Measurements from ENCODE around the gene PLXNA2.

Gene PLXNA2

DNA sequence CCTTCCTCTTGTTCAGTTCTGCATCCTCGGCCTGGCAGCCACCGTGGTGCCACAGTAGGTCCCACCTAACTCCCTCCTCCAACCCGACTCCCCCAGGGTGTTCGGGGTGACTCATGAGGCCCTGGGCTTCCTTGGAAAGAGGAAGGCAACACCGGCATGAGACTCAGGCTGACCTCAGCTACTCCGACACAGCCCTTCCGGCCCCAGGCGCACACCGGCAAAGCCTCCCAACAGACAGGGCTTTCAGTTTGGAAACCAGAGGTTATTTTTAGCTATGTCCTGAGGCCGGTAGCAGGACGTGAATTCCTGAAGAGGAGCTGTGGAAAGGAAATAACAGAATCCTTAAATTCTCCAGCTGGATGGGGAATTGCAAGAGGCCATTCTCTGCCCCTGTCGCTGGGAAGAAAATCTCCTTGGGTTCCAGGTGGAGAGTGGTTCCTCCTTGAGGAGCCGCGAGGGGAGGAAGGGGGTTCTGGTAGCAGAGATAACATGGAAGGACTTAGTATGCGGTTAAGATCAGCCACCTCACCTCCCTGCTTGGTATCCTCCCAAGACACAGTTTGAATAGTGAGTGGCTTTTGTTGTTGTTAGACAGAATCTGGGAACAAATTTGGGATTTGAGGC lies 24.4 kb downstream of the PLXNA2 start:
- no peak for ATAC-seq

DNA sequence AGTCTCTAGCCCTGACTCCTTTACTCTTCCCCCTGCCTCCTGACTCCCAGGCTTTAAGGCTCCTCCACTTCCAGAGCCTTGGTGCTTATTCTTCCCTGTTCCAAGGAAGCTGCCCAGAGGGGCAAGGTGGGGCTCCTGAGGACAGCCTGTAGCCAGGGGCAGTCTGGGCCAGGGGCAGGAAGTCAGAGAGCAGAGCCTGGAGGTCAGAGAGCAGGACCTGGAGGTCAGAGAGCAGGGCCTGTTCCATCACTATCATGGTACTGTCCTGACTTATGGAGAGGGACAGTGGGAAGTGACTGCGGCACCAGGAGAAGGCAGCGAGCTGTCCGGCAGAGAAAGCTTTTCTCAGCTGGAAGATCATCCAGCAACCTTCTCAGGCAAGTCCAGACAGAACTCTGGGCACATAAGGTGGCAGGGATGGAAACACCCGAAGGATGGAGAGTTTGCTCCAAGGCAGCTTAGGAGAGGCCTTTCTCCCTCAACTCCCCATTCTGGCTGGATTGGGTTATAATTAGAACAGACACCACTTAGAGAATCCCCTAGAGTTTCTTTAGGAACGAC lies 25.0 kb downstream of the PLXNA2 start:
- ATAC-seq = no peak

DNA sequence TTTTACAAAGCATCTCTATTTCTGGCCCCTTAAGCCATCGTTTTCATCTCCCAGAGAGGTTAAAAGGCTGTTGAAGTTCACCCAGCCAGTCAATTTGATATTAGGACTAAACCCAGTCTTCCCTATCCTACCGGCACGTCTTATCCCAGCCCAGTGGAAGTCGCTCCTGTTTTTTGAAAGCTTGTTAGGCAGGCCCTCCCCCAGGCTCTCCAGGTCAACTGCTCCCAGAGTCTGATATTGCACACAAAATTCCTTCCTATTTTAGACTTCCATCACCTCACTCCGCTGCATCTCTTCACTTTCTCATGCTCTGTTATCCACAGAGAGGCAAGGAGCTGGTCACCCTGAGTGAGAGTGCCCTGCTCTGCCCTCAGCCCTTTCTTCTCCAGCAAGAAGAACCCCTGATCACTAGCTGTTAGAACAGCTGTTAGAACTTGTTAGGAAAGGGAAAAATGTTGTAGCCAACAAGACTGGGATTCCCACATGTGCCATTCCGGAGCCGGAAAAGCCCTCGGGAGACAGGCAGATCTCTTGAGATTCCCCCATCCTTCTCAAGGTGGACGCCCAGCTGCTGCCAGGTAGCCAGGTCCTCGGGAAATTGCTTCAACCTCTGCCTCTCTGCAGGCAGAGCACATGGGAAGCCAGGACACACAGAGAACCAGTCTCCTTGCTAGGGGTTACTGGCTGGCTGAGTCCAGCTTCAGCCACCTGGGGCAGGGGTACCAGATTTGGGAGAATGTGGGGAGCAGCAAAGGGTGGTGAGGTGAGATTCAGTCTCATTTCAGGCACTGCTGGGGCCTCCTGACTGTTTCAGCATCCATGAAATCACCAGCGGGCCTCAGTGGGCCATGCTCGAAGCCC lies 25.7 kb downstream of the PLXNA2 start:
- no peak for ATAC-seq

DNA sequence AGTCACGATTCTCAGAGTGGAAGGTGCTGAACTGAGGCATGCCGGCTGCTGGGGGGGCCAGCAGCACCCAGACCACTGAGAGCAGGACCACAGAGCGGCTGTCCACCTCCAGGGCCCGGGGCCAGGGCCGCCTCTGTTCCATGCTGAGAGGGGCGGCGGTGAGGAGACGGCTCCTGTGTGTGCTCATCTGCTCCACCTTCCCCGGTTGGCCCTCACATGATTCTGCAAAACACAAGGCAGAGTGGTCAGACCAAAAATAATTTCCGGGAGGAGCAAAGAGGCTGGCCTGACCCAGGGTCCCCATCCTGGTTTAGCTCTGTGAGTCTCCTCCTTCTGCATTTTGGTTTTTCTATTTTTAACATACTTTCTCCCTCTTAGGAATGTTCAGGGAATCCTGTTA lies 26.4 kb downstream of the PLXNA2 start:
- ATAC-seq = no peak

DNA sequence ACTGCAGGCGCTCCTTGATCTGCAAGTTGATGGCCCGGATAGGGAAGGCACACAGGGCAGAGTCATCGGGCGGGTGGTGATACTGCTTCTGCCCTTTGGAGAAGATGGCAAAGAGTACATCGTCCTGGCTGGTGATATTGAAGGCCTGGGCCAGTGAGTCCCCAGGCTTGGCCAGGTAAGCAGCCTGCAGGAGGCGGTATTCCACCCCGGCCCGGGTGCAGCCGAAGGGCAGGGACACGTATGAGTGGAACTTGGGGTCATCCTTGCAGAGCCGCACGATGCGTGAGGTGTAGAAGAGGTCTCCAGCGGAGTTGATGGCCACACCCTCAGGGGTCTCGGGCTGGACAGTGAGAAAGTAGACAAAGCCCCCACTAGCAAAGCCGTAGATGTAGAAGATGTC lies 27.4 kb downstream of the PLXNA2 start:
- no peak for ATAC-seq

DNA sequence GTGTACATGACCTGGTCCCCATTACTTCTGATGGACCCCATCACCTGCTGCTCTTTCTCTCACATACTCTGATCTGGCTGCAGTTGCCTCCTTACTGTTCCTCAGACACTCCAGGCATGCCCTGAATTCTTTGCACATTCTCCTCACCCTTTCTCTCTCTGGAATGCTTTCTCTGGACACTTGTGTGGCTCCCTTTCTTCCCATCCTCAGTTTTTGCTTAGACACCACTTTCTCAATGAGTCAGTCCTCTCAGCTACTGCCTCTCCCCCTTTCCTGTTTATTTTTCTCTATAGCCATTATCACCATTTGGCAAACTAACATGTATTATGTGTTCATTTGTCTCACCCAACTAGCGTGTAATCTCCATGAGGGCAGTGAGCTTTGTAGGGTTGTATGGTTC lies 28.1 kb downstream of the PLXNA2 start:
- no peak for ATAC-seq

DNA sequence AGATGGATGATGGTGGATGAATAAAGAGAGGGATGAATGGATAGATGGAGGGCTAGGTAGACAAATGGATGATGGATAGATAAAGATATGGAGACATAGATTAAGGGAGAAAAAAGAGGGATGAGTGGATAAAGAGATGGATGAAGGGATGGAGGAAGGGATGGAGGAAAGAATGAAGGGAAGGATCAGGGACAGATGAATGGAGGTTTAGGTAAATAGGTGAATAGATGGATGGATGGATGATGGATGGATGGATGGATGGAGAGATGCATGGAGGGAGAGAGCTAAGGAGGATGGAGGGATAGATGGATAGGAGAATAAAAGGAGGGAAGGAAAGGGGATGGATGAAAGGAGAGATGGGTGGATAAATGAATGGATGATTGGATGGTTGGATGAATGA lies 28.8 kb downstream of the PLXNA2 start:
- no peak for ATAC-seq

DNA sequence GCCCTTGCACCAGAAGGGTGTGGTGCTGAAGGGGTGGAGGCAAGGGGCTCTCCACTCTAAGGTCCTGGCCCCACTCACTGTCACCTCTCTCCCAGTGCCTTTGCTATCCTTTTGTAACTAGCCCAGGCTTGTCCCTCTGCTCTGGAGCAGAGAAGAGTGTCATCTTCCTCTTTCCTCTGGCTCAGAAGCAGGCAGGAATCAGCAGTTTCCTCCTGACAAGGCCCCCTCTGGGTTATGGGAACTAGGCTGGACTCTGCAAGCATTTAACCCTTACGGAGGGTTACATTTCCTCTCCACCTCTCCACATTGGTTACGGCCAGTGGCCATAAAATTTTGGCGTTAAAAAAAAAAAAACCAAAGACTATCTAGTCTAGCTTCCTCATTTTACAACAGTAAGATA lies 30.4 kb downstream of the PLXNA2 start:
- no peak for ATAC-seq

DNA sequence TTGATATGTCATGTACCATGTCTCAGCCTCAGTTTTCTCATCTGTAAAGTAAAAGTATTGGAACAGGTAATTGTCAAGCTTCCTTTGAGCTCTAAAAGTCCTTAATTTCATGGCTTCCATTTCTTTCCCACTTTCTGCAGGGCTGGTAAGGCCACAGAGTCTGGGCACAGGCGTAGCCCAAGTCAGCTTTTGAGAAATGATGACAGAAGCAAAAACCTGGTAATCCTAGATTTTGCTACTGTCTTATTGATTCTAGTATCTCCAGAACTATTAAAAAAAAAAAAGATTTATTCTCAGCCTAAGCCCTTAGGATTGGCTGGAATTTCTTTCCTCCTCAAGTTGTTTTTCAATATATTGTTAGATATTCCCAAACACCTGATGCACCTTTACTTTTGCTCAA lies 31.3 kb downstream of the PLXNA2 start:
- ATAC-seq = no peak

DNA sequence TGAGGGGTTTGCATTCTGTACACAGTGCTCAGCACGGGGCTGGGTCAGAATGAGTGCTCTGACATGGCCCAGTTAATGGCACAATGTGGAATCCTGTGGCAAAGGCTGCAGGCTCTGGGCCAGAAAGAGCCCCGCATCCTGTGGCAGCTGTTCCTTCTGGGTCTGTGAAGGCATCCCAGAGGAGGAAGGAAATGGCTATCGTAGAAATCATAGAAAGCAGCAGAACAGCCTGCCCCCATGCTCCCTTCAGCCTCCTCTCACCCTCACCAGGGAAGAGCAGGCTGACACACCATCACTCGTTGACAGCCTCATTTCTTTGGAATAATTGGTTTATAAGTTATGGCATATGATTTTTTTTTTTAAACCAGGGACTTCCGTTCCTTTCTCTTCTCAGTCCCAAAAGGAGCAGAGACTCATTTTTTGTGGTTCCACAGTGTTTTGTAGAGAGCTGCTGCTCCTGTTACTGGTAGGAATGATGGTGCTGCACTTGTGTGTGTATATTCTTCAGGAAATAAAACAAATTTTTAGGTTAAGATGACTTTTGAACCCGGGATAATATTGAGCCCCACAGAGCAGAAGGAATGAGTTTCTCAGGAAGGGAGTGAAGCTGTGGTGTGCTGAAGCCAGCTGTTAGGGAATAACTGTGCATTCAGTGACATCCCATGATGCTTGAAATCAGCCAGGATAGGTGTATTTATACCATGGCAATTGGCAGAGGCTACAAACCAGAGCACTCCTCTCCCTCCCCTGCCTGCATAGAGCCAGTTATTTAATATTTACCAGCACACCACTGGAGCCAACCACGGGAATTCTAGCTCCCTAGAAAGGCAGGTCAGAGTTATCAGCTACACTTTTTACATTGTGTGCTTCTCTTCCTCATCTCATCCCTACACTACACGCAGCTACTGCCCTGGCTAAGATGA lies 32.0 kb downstream of the PLXNA2 start:
- ATAC-seq = no peak

DNA sequence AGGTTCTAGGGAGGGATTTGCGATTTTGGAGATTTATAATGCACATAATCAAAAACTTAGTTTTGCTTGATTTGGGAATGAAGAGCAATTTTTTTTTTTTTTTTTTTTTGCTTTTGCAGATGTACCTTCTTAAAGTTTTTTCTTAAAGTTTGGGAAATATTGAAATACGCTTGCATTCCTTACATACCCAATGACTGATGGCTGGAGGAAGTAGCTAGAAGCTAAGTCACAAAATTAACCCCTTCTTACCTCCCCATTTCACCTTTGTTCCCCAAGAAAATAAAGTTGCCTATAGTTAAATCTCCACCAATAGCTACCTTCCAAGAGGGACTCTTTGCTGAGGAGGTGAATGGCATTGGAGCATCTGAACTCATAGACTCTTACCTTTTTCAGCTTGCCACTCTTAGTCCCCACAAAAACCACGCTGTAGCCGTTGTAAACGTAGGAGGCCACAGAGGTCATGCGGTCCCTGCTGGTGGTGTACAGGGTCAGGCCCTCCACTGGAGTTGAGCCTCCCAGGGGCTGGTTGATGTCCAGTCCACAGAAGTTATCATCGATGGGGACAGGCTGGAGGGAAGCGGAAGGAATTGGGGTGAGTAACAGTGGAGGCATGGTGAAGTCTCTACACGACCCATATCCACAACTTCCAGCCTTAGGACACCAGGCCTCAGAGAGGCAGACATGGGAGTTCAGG lies 34.1 kb downstream of the PLXNA2 start:
- no peak for ATAC-seq

DNA sequence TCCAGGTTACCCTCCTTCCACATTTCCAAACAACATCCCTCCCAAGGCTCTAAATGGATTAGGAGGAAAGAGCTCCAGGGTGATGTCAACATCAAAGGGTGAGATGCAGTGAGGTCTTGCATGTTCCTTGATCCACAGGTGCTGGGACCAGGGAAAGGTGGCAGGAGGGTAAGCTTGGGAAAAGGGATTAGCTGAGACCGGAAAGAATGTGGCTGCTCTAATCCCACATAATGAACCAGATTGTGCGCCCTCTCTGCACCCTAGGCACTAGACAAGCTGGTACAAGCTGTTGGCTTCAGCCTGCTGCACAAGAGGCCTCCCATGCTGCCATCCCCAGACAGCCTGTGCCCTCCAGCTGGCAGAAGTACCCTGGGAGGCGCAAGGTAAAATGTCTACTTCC lies 34.9 kb downstream of the PLXNA2 start:
- no peak for ATAC-seq

DNA sequence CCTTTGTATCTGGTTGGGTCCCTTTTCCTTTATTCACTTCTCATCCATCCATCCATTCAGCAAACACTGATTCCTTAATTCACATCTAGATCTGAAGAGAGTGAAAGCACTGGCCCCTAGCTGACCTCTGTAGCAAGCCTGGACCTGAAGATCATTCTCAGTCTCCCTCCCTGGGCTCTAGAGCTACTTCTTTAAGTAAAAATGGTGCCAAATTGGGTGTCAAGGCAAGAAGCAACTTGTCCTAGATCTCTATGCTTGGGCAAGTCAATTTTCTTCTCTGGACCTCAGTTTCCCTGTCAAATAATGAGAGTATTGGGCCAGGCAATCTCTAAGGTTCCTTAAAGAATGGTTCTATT lies 36.1 kb downstream of the PLXNA2 start:
- no peak for ATAC-seq

DNA sequence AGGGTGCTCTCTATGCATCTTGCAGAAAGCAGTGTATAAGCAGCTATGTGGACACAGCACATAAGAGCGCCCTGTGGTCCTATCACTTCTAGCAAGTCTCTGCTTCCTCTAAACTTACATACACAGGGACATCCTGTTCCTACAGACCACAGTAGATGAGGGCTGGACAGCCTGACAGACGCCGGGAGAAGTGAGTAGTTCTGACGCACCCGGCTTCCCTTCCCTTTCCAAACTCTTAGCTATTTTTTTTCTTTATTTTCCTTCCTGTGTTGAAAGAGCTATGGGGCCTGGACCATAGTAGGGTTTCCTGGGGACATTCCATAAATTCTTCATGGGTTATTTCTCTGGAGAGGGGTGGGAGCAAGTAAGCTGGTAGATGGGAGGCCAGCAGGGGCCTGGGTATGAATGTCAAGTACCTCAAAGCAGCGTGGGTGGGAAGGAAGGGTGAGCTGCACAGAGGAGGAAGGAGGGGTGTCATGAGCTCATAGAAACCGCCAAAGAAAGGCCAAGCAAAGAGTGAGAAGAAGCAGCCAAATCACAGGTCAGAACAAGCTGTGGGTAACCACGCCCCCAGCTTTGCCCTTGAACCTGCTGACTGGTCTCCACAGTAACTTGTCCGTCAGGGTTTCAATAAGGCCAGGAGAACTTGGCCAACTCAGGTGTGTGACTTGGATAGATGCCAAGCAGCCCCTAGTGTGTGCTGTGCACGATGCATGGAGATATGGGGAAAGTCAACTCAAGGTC lies 36.6 kb downstream of the PLXNA2 start:
- ATAC-seq = no peak

DNA sequence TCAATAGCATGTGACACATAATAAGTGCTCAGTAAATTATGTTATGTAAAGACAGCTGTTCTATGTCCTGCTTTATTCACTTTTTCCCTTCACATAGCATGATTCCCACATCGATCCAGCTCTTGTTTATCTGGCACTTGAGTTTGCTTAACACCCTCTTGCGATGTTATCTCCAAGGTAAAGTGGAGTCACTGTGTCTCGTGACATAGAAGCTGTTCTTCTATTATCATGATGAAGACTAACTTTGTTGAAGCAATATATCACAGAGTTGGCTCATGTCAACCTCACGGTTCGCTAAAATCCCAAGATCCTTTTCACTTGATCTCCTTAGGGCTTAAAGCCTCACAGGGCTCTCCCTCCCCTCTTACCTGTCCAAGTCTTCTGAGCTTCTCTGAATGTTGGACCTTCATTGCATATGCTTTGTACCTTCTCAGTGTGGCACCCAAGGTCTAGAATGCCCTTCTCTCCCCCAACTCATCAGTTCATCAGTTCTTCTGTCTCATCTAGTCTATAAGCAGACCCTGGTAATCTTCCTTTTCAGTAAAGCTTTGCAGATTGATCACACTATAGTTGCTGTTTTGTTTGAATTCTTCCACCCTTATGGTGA lies 38.0 kb downstream of the PLXNA2 start:
- ATAC-seq = no peak

DNA sequence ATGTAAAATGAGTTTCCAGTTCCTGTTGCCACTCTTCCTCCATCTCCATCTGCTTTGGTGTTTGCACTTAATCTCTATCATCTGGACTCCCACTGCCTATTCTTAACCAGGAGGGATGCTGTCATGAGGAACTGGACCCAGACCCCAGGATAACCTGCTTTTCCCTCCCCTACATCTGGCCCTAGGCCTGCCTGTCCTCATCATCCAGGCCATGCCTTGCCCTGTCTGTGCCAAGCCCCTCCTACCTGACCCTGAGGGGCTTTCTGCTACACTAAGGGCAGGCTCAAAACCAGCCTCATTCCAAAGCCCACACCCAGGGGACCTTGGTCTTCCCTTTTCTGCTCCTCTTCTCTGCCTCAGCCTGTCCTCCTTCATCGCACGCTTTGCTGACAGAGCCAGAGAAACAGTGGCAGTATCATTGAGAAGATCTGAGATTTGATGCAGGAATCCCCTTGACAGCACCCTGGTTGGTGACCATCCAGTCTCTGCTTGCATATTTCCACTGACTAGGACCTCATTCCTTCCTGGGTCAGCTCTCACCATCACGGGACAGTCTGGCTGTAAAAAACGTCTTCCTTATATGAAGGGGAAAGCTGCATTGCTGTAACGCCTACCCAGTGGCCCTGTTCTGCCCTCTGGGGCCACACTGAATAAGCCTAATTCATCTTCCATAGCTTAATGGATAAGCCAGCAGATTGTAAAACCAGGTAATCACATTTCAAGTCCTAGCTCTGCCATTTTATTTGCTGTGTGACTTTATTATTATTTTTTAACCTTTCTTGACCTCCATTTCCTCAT lies 38.8 kb downstream of the PLXNA2 start:
- ATAC-seq = no peak

DNA sequence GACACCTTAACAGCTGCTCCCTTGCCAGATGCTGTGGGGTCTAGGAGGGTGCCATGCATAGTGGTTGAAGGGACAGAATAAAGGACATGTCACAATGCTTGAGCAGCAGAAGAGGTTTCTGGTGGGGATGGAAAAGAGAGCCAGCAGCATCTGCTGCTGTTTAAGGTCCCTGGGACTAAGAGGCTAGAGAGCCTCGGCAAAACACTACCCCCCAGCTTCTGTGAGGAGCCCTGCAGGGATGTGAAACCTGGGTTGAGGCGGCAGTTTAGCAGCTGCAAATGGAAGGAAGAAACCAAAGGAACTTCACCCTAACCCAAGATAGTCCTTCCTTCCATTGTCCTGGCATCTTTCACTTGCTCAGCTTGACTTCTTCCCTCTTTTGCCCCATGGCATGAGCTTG lies 39.4 kb downstream of the PLXNA2 start:
- no peak for ATAC-seq

DNA sequence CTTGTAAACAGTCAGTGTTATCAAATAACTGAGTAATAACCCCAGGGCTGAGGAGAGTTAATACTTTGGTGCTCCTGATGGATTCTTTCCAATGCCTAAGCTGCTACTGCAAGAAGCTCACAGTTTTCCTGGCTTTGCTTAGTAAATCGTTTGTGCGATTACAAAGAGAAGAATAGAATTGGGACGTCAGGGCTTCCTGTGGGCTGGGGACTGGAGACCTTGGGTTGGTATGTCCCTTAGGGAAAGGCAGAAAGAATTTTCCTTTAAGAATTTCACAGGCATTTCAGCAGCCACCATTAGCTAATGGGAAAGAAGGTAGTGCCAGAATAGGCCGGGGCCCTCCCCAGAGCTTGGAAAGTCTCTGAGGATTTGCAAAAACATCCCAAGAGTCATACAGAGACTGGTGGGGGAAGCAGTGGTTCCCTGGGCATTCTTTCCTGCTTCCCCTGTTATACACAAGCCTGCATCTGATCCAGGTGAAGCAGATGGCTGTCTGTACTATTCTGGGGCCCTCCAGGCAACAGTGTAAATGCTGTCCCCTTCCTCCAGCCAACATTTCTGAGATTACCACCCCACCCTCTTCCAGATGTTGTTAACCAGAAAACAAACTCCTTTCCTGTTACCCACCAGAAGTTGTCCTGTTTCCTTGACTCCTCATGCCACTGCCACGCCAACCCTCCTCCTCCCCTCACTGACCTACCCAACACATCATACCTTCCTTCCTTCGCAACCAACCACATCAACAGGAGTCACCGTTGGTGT lies 40.2 kb downstream of the PLXNA2 start:
- no peak for ATAC-seq

DNA sequence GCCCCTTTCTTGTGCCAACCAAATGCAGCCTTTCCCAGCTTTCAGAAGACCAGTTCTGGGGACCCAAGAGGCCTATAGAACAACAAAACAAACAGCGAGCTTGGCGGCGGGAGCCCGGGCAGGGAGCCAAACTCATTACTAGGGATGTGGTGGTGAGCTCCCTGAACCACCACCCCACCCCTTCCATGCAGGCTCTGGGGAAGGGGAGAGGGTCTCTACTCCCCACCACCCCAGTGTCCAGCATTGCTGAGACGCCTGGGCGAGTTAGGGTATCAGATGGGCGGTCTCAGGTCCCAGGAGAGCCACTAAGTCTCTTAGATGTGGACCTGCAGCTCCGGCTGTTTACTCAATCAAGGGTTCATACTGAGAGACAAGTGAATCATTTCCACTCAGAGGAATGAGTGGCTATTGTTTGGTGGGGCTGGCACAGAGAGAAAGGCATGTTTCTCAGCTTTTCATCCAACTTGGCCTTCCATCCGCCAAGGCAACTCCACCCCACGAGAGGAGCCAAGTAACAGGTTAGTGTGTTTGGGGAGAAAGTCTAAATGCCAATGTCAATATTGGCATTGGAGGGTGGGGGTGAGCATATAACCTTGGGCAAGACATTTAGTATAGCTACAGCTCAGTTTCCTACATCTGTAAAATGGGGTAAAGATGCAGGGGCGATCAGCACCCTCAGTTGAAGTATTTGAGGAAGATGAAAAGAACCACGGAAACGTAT lies 40.9 kb downstream of the PLXNA2 start:
- no peak for ATAC-seq
